OCI-LY1 (cell line): ENCODE measurements around the gene SPSB4.

Experiments
- H2AFZ ChIP-seq: fragments of 200-600 bp; sonication (generic), shearing (Covaris generic); 2 replicates; pipeline ENCODE4 v1.6.0; 2014; ENCODE audit warnings: antibody characterized with exemption, mild to moderate bottlenecking, low read length
- H3F3A ChIP-seq: fragments of 200-600 bp; sonication (generic), shearing (Covaris generic); 2 replicates; pipeline ENCODE4 v1.6.0; 2014; ENCODE audit warnings: mild to moderate bottlenecking, antibody characterized with exemption, low read length, moderate library complexity; ENCODE audit not compliant: insufficient read depth
- H3K27ac ChIP-seq: fragments of 200-600 bp; sonication (generic); 2 replicates; pipeline ENCODE4 v1.5.1; 2014; ENCODE audit warnings: low read length, mixed run types, mild to moderate bottlenecking, low read depth; ENCODE audit not compliant: poor library complexity, severe bottlenecking
- H3K27me3 ChIP-seq: fragments of 200-600 bp; sonication (generic); 2 replicates; pipeline ENCODE4 v1.6.0; 2014; ENCODE audit warnings: antibody characterized with exemption, mild to moderate bottlenecking, low read length, moderate library complexity; ENCODE audit not compliant: insufficient read depth
- H3K36me3 ChIP-seq: fragments of 200-600 bp; sonication (generic); 2 replicates; pipeline ENCODE4 v1.6.1; 2014; ENCODE audit warnings: mild to moderate bottlenecking, antibody characterized with exemption, low read length, moderate library complexity, mixed read lengths; ENCODE audit not compliant: insufficient read depth
- H3K4me1 ChIP-seq: fragments of 200-600 bp; sonication (generic); 2 replicates; pipeline ENCODE4 v1.5.1; 2014; ENCODE audit warnings: mild to moderate bottlenecking, low read length, moderate library complexity; ENCODE audit not compliant: insufficient read depth, severe bottlenecking
- H3K4me2 ChIP-seq: fragments of 200-600 bp; sonication (generic), shearing (Covaris generic); 2 replicates; pipeline ENCODE4 v1.6.1; 2014; ENCODE audit warnings: low read length
- H3K4me3 ChIP-seq: fragments of 200-600 bp; sonication (generic); 2 replicates; pipeline ENCODE4 v1.5.1; 2014; ENCODE audit warnings: low read length, low read depth, mild to moderate bottlenecking, mixed read lengths; ENCODE audit not compliant: poor library complexity, severe bottlenecking
- H3K79me2 ChIP-seq: fragments of 200-600 bp; shearing (Covaris generic); 2 replicates; pipeline ENCODE4 v1.6.1; 2016; ENCODE audit warnings: mixed run types, low read length, mixed read lengths; ENCODE audit not compliant: insufficient read depth
- H3K9ac ChIP-seq: fragments of 200-600 bp; sonication (generic), shearing (Covaris generic); 2 replicates; pipeline ENCODE4 v1.6.1; 2014; ENCODE audit warnings: mild to moderate bottlenecking, low read length, mixed read lengths
- H3K9me2 ChIP-seq: fragments of 200-600 bp; sonication (generic), shearing (Covaris generic); 2 replicates; pipeline ENCODE4 v1.6.1; 2014; ENCODE audit warnings: low read depth, mild to moderate bottlenecking, low read length, mixed read lengths
- H3K9me3 ChIP-seq: fragments of 200-600 bp; shearing (Covaris generic); 2 replicates; pipeline ENCODE4 v1.6.1; 2014; ENCODE audit warnings: low read length, mixed read lengths
- H4K20me1 ChIP-seq: fragments of 200-600 bp; sonication (generic), shearing (Covaris generic); 2 replicates; pipeline ENCODE4 v1.6.0; 2016; ENCODE audit warnings: mild to moderate bottlenecking, low read length; ENCODE audit not compliant: insufficient read depth
- EZH2 ChIP-seq: fragments of 200-600 bp; sonication (generic), shearing (Covaris generic); IDR thresholded peaks from 2 replicates; pipeline ENCODE4 v1.8.0; 2017; ENCODE audit warnings: borderline replicate concordance, mixed run types, mild to moderate bottlenecking, antibody characterized with exemption, low read length, moderate library complexity, mixed read lengths
- TF ChIP-seq, protein P1 (sequence below): fragments of 200-600 bp; sonication (generic), shearing (Covaris generic); IDR thresholded peaks from 2 replicates; pipeline ENCODE4 v1.5.1; 2017; ENCODE audit warnings: mild to moderate bottlenecking, antibody characterized with exemption, low read length, moderate library complexity, mixed read lengths

SPSB4 gene

DNA sequence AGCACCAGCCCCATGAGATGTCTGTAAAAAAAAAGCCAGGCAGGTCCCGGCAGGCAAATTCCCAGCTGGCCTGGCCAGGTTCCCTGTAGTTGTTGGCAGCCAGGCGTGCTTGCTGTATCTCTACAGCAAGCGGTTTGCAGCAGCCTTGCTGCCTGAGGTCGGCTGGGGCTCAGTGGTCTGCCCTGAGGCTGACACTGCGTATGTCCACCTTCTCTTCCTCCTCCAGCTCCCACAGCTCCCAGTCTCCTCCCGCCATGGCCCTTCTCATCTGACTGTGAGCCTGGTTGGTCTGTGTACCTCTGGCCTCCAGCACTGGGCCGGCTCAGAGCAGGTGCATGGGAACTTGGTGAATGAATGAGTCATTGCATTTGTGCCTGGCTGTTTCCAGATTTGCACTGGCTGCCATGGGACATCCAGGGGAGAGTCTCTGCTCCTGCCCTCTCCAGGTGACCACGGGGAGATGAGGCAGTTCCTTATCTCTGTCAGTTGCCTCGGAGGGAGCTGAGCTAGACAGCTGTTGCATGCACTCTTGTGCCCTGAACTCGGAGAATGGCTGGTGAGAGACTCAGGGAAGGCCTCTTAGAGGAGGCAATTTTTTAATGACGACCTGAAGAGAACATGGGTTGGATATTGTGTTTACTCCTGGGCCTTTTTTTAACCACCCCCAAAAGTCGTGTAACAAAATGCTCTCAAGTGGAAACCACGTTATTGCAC is 43.0 kb downstream of the SPSB4 start:
- Histone ChIP-seq H3K27ac (no peak overlapping the region), H3K27me3 (no peaks in the 10 kb centered on the region), H3K9me2 (no peaks in the 10 kb centered on the region), H3K4me2 (no peak overlapping the region), H3K4me1 (no peaks in the 10 kb centered on the region), H3K79me2 (no peaks in the 10 kb centered on the region), H3K9me3 (no peaks in the 10 kb centered on the region), H3K36me3 (no peaks in the 10 kb centered on the region), H3F3A (no peaks in the 10 kb centered on the region), H3K4me3 (no peak overlapping the region), H3K9ac (no peak overlapping the region), H2AFZ (no peak overlapping the region), H4K20me1 (no peaks in the 10 kb centered on the region)
- TF ChIP-seq, protein P1, sequence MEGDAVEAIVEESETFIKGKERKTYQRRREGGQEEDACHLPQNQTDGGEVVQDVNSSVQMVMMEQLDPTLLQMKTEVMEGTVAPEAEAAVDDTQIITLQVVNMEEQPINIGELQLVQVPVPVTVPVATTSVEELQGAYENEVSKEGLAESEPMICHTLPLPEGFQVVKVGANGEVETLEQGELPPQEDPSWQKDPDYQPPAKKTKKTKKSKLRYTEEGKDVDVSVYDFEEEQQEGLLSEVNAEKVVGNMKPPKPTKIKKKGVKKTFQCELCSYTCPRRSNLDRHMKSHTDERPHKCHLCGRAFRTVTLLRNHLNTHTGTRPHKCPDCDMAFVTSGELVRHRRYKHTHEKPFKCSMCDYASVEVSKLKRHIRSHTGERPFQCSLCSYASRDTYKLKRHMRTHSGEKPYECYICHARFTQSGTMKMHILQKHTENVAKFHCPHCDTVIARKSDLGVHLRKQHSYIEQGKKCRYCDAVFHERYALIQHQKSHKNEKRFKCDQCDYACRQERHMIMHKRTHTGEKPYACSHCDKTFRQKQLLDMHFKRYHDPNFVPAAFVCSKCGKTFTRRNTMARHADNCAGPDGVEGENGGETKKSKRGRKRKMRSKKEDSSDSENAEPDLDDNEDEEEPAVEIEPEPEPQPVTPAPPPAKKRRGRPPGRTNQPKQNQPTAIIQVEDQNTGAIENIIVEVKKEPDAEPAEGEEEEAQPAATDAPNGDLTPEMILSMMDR, result no peak
- no peak for TF ChIP-seq EZH2

DNA sequence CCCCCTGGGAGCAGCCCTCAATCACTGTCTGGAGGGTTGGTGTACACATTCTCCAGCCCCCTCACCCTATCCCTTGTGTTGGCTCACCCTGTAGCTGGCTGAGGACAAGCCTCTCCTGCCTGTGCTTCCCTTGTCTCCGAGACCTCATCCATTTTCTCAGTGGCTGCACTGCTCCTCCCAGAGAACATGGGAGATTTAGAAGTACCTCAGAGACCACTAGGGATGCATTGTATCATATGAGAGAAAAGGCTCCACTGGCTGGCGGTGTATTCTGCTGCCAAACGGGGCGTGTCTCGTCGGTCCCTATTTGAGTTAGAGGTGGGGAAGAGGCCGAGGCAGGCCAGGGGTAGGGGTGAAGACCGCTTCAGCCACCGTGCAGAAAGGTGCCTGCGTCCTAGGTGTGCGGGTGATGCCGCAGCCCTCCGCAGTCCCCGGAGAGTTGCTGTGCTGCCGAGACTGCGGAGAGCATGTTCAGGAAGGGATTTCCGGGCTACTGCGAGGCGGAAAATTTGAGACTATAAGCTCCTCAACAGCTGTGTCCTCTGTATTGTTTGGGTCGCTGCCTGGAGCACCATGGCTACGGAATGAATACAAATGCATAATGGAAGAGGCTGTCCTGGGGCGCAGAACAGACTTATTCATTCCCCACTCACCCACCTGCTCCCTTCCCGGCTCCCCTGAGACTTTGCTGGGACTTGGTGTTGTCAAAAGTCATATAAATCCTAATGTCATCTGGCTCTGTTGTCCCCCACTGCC is 43.8 kb downstream of the SPSB4 start:
- no peak overlapping the region for H3K27ac ChIP-seq
- H3K79me2 ChIP-seq, result no peaks in the 10 kb centered on the region
- H3K9me3 ChIP-seq, result no peaks in the 10 kb centered on the region
- no peaks in the 10 kb centered on the region for H4K20me1 ChIP-seq
- H3K4me2 ChIP-seq, result no peak overlapping the region
- H3K4me3 ChIP-seq, result no peak overlapping the region
- no peaks in the 10 kb centered on the region for H3K9me2 ChIP-seq
- H3K36me3 ChIP-seq, result no peaks in the 10 kb centered on the region
- no peaks in the 10 kb centered on the region for H3K4me1 ChIP-seq
- no peak overlapping the region for H2AFZ ChIP-seq
- H3K27me3 ChIP-seq, result no peaks in the 10 kb centered on the region
- no peaks in the 10 kb centered on the region for H3F3A ChIP-seq
- no peak overlapping the region for H3K9ac ChIP-seq
- TF ChIP-seq, protein P1, result no peak
- no peak for TF ChIP-seq EZH2

DNA sequence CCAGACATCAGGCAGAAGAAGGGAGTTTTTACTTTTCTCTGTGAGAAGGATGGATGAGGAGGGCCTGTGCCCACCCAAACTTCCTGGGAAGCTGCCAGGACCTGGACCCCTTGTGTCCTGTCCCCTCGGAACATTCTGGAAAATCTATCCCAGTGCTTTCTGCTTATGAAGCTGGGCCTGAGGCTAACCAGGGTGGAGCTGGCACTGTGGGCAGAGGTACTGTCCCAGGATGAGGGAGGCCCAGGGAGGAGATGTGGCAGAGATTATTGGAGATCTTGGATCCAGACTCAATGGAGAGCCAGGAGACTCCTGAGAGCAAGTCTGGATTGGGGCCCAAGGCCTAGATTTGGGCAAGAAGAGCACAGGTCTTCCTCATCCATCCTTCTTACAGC is 44.4 kb downstream of the SPSB4 start:
- TF ChIP-seq, protein P1, result no peak
- TF ChIP-seq EZH2, result no peak
- no peaks in the 10 kb centered on the region for H3K36me3 ChIP-seq
- H3K4me2 ChIP-seq, result no peak overlapping the region
- no peaks in the 10 kb centered on the region for H4K20me1 ChIP-seq
- no peak overlapping the region for H2AFZ ChIP-seq
- no peaks in the 10 kb centered on the region for H3K4me1 ChIP-seq
- H3K9ac ChIP-seq, result no peak overlapping the region
- H3K9me2 ChIP-seq, result no peaks in the 10 kb centered on the region
- no peaks in the 10 kb centered on the region for H3F3A ChIP-seq
- H3K4me3 ChIP-seq, result no peak overlapping the region
- no peaks in the 10 kb centered on the region for H3K27me3 ChIP-seq
- no peaks in the 10 kb centered on the region for H3K9me3 ChIP-seq
- H3K27ac ChIP-seq, result no peak overlapping the region
- no peaks in the 10 kb centered on the region for H3K79me2 ChIP-seq
